Glomerular endothelial cell (primary cell): ENCODE results near the gene DNAJC11. TPM values are rescaled to one million over a fixed set of nuclear protein-coding genes. Genes with fewer than 3 reads are reported as not detected.

Source experiments
- DNase-seq: peaks from one replicate; pipeline ENCODE4 v3.0.0-alpha.2; 2011; ENCODE audit warnings: low read depth, low spot score; ENCODE audit errors: extremely low read depth
- total RNA-seq: library from RNA; depleted of rRNA; stranded (reverse); fragments of >200 nt; gene quantifications from 2 replicates; pipeline ENCODE4 v1.2.3, GENCODE V29; 2015

DNAJC11 gene
- total RNA-seq, 1 donor from 2014 or later, result 49.6 TPM

DNA sequence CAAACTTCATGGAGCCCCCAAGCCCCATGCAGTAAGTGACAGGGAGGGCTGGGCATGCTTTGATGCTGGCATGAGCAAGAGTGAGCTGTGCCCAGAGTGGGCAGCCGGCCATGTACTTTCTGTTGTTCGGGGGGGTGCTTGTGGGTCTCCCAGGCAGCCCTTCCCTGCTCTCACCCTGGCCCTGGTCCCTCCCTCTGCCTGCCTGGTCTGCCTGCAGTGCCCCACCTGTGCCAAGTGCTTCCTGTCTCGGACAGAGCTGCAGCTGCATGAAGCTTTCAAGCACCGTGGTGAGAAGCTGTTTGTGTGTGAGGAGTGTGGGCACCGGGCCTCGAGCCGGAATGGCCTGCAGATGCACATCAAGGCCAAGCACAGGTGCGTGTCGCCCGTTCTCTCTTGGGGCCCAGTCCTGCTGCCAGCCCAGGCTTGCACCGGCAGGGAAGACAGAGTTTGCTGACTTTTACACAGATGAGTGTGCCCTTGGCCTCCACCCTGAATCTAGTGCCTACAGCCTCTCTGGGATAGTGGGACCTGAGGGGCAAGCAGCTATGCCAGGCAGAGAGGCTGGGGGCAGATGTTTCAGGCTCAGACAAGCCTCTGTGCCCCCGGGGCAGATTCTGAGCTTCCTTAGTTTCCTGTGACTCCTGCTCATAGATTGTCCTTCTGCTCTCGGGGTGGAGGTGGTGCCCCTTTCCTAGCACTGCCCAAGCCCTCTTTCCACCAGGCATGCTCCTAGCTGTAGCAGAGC, 114.2 kb downstream of the DNAJC11 start:
- no peak for DNase-seq

DNA sequence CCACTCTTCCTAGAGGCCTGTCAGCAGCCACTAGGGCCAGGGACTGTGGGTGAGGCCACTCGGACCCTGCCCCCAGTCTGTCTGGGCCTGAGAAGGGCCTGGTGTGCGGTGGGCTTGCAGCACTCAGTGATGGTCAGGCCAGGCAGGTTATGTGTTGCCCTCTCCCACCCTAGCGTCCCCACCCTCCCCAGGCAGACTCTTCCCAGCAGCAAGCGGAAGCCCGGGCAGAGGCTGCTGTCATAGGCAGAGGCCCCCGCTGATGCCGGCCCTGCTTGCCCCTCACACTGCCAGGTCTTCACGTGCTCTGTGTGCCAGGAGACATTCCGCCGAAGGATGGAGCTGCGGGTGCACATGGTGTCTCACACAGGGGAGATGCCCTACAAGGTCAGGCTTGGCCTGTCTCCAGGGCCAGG, 115.2 kb downstream of the DNAJC11 start:
- no peak for DNase-seq

DNA sequence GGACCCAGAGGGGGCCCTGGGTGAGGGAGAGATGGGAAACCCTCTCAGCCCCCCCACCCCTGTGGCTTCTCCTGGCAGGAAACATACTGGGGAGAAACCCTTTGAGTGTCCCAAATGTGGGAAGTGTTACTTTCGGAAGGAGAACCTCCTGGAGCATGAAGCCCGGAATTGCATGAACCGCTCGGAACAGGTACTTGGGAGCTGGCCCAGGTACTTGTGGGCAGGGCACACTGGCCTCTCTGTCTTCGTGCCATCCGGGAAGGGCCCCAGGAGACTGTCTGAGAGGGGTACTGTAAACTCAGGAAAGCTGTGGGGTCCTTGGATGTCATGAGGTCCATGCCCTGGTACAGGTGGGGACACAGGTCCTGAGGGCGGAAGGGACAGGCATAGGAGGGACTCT, 115.8 kb downstream of the DNAJC11 start:
- no peak for DNase-seq

GRCh38 chr1:6585081-6585722, 116.4 kb downstream of the DNAJC11 start:
- DNase-seq, result no peak

Other genes starting within 250 kb of the DNAJC11 start
- gene TNFRSF25, start 235.6 kb downstream of the DNAJC11 start, total RNA-seq, result 34.5 and 57.9 TPM in 2 replicates
- 44.9 and 63.7 TPM in 2 replicates for gene PLEKHG5, start 210.1 kb downstream of the DNAJC11 start, total RNA-seq
- 19.5 and 32.1 TPM in 2 replicates for gene NOL9, start 147.3 kb downstream of the DNAJC11 start, total RNA-seq
- gene TAS1R1, start 146.5 kb downstream of the DNAJC11 start, total RNA-seq, result not detected in 2 replicates
- gene ZBTB48, start 121.8 kb downstream of the DNAJC11 start, total RNA-seq, result 16.9 and 20.7 TPM in 2 replicates
- 31.5 and 41.0 TPM in 2 replicates for gene KLHL21, start 98.9 kb downstream of the DNAJC11 start, total RNA-seq
- gene PHF13, start 88.1 kb downstream of the DNAJC11 start, total RNA-seq, result 7.8 and 14.9 TPM in 2 replicates
- 17.9 and 19.7 TPM in 2 replicates for gene THAP3, start 76.9 kb downstream of the DNAJC11 start, total RNA-seq
- 85.4 and 111 TPM in 2 replicates for gene CAMTA1, start 83.6 kb upstream of the DNAJC11 start, total RNA-seq